Stimulated activated CD8-positive, alpha-beta memory T cell treated with anti-CD3 and anti-CD28 coated beads, Interleukin-2, amount 100 ng/mL, for 1 hour (primary cell): Measurements from ENCODE around the gene CLDN18.
A peak's percentile ranks its signal among the peaks of the same experiment; 100 is the strongest.

Experiments used
- DNase-seq, 2 donors: peaks; one replicate each; pipeline ENCODE4 v3.0.0-alpha.2; 2020; ENCODE audit warnings: low read depth in 2 of 2

CLDN18 gene

DNA sequence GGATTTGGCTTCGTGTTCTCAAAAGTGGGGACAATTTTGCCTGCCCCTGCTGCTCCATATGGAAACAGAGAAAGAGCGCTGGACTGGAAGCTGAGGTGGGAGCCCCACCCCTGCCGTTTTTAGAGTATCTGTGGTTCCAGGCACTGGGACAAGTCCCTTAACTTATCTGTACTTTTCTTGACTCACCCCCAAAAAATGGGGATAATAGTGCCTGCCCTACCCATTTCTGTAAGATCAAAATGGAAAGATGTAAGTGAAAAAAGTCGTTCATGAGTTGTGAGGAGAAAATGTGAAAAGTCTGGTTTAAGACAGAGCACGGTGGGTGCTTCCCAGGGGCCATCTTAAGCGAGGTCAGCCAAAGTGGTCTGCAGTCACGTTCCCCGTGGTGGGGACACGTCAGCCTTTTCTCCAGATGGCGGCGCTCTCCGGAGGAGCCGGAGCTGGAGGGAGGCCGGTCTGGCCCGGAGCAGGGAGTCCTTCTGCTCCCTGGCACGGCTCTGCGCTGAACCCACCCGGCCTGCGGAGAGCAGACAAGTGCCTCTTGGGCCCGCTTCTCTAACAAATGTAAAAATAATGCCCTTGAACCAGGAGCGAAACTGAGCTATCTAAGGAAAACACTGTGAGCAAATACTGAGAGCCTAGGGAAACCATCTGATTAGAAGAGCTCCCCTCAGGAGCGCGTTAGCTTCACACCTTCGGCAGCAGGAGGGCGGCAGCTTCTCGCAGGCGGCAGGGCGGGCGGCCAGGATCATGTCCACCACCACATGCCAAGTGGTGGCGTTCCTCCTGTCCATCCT lies at the start of gene CLDN18:
TSS of gene CLDN18 (plus strand) at position 690 of the 797 bp plus-strand sequence. CDS start at position 751, 61 bp downstream.
- no peak for DNase-seq

DNA sequence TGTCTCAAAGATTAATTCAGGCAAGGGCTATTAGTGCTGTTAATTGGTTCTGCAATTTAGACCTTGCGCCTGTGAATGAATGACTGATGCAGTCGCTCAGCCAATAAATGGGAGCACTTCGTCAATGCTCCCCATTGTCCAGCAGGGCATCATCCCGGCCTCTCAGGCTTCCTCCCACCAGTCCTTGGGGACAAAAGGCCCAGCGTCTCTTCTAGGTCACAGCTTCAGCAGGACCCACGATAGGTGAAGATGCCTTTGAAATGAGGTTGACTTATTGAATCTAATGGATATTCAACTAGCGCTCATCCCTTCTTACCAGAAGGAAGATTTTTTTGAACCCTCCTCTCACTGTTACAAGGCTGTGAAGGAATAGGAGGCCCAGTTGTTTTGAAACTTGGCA lies 47.7 kb upstream of the CLDN18 start:
- DNase-seq = no peak

DNA sequence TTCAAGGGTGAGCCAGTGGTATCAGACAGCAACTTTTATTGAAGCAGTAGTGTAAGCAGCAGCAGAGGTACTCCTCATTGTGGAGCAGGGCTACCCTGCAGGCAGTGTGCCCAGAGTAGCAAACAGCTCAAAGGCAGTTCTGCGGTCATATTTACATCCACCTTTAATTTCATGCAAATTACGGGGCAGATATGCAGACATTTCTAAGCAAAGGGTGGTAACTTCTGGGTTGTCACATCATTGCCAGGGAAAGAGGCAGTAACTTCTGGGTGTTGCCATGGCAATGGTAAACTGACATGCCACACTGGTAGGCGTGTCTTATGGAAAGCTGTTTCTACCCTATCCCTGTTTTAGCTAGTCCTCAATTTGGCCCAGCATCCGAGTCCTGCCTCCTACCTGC lies 46.5 kb upstream of the CLDN18 start:
- DNase-seq = no peak

DNA sequence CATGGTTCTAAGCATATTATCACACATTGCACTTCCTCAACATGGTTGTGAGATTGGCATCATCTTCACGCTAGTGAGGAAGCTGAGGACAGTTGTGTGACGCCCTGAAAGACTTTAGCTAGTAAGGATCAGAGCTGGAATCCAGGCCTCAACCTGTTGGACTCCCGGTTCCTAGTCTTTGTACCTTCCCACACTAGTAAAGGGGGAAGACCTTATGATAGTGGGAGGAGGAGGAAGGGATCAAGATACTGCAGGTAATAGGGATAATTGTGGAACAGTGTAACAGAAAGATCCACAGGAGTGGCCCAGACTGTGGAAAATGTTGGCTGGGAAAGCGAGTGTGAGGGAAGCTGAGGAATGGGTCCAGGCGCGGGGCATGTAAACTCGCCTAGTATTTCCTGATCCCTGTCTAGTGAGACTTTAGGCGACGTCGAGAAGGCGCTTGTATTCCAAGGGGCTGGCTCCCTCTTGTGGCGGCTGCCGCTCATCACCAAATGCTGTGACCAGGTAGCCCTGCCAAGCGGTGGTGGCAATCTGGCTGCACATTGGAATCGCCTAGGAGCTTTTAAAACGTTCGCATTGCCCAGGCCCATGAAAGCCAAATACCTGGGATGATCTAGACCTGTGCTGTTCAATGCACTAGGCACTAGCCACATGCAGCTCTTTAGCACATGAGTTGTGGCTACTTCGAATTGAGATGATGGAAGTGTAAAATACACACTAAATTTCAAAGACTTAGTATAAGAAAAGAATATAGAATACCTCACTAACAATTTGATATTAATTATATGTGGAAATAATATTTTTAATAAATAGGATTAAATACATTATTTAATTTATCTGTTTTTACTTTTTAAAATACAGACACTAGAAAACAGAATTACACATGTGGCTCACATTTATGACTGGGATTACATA lies 38.8 kb upstream of the CLDN18 start:
- peak in 1 of 2 donors; percentile 11 for DNase-seq

DNA sequence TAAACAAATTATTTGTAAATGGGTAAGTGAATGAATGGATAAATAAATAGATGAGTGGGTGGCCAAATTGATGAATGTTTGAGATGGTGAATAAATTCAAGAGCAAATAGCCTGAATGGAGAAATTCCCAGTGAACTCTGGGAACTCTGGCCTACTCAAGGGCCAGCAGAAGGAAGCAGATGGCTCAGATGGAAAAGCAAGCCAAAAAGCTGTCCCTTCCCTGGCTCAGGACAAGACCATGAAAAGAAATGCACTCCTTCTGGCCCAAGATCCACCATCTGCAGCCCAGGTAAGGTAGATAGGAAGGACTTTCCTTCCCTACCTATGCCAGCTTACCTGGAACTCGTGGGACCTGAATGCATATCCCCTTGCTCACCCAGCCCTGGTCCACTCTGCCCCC lies 37.6 kb upstream of the CLDN18 start:
- no peak for DNase-seq

DNA sequence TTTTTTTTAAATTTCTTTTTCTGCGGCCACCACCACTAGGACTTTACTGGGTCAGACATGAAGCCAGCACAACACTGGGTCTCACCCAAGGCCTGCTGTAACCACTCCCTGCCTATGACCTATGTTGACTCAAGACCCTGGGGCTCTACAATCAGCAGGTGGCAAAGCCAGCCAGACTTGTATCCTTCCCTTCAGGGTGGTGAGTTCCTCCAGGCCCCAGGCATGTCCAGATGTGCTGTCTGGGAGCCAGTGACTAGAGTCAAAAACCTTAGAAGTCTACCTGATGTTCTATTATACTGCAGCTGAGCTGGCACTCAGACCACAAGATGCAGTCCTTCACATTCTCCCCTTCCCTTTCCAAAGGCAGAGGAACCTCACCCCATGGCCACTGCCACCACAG lies 31.6 kb upstream of the CLDN18 start:
- DNase-seq = no peak

DNA sequence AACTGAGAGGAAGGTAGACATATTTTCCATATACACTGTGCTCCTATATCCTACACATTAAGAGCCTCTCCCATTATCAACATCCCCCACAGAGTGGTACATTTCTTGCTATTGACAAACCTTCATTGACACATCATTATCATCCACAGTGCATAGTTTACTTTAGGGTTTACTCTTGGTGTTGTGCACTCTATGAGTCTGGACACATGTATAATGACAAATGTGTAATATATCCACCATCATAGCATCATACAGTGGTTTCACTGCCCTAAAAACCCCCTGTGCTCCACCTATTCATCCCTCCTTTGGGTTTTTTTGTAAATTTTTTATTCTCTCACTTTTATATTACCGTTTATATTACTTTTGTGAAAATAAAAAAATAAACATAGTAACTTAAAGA lies 22.2 kb upstream of the CLDN18 start:
- no peak for DNase-seq

DNA sequence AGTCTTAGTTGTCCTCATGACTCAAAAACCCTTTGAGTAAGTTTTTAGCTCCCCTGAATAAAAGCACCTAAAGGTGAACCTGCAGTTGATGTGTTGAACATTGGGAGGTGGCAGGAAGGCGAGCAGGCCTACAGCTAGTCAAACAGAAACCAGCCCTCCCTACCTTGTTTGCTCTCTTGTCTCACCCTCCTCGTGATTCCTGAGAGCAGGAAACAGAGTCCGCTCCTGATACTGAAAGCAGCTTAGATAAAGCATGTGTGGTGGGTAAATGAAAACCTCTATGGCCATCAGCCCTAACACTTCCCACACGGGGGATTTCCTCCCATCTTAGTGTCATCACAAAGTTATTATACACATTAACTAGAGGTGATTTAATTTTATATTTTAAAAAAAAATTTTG lies 21.8 kb upstream of the CLDN18 start:
- no peak for DNase-seq

DNA sequence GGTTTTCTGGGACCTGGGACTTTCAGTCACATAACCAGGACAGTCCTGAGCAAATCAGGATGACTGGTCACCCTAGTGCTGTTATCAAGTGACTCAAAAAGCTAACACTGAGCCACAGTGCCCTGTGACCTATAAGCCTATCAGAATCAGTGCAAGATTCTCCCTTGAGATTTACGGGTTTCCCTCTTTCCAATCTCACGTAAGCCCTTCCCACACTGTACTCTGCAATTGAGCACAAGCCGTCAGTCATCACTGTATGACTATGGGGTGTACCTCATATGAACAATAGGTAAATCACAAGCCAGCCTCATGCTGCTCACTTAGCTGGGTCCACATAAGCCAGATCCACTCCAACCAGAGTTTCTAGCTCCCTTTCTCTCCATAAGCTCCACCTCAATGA lies 21.0 kb upstream of the CLDN18 start:
- no peak for DNase-seq

DNA sequence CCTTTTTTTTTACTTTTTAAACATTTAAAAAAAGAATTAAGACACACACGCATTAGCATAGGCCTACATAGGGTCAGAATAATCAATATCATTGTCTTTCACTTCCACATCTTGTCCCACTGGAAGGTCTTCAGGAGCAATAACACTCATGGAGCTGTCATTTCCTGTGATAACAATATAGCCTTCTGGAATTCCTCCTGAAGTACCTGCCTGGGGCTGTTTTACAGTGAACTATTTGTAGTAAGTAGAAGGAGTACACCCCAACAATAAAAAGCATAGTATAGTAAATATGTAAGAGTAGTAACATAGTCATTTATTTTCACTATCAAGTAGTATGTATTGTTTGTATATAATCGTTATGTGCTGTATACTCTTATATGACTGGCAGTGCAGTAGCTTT lies 19.5 kb upstream of the CLDN18 start:
- no peak for DNase-seq

DNA sequence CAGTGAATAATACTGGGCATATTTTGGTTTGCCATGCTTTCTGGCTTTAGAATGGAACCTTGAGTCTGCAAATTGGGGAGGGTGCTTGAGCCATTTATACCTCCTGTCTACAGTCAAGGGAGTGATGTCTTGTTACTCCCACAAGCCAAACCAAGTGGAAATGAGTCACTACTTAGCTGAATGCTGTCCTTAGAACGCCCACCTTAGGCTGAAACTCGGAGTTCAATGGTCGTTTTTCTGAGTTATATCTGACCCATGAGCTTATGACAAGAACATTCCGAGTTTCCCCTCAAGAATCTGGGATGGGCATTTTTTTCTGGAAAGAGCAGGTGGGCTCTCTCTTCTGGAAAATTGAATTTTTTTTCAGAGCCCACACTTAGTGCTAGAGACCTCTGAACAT lies 17.4 kb upstream of the CLDN18 start:
- no peak for DNase-seq

DNA sequence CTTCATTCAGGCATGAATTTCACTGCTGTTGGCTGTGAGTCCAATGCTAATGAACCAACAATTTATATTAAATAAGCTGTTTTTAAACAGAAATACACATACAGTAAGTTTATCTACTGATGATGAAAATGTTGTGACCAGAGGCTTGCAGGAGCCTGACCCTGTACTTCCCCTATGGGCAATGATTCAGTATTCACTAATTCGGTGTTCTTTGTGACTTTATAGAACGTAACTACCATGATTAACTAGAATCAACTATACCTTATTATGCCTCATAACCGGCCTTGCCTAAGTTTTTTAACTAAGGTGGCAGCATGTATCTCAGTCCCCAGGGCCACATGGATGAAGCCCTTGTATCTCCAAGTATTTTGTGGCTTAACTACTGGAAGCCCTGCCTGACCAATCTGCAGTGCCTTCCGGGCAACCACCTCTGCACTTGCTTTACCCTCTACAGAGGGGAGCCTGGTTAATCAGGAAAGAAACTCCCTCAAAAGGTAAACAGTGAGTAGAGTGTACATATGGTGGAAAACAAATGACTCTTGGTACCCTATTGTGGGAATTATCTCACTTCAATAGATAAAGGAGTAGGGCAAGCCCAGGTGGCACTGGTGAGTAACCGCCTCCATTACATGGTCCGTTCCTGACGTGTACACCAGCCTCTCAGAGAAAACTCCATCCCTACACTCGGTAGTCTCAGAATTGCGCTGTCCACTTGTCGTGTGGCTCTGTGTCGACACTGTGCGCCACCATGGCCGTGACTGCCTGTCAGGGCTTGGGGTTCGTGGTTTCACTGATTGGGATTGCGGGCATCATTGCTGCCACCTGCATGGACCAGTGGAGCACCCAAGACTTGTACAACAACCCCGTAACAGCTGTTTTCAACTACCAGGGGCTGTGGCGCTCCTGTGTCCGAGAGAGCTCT lies 11.6 kb upstream of the CLDN18 start:
- DNase-seq = no peak

DNA sequence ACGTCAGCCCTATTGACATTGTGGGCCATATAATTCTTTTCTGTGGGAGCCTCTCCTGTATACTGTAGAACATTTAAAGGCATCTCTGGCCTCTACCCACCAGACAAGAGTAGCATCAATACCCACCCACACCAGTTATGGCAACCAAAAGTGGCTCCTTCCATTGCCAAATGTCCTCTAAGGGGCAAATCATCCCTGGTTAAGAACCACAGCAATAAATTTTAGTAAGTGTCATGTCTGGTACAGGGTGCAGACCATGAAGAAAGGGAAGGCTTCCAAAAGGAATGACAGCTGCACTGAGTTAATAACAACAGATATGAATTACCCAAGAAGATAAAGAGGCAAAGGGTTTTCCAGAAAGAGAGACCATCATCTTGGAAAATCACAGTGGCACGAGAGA lies 6.9 kb upstream of the CLDN18 start:
- DNase-seq = no peak

DNA sequence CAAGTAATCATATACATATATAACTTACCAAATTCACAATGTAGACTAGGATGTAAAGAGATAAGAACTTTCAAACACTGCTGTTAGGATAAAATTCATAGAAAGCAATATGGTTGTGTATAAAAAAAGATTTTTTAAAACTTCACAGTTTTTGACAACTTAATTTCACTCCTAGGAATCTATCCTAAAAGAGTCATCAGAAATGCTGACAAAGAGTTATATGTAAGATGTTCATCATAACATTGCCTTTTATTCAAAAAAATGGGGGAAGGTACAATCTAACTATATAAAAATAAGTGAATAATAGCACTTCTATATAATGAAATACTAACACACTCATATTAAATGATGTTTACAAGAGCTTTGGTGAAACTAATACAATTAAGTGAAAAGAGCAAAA lies 4.3 kb upstream of the CLDN18 start:
- DNase-seq = no peak

DNA sequence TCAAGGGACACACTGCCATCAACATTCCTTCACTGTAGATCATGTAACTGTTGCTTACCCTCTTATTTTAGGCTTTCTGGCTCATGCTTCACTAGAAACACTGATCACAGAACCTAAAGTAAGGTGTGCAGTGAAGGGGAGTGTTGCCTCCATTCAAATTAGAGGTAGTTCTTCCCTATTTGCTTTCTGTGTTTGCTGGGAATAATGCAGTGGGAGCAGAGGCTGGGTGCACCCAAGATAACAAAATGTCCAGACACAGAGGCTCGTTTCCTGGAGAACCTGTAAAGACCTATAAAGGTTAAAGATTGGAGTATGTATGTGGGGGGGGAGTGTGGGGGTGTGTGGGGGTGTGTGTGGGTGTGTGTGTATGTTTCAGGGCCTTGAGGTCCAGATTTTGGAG lies 2.1 kb upstream of the CLDN18 start:
- no peak for DNase-seq

DNA sequence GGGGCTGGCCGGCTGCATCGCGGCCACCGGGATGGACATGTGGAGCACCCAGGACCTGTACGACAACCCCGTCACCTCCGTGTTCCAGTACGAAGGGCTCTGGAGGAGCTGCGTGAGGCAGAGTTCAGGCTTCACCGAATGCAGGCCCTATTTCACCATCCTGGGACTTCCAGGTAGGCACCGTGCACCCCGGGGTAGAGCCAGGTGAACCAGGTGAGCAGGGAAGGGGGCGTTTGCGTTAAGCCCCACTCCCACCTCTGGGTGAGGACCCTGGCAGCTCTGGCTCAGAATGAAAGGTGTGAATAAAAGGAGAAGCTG lies 267 bp downstream of the CLDN18 start:
- DNase-seq = no peak

DNA sequence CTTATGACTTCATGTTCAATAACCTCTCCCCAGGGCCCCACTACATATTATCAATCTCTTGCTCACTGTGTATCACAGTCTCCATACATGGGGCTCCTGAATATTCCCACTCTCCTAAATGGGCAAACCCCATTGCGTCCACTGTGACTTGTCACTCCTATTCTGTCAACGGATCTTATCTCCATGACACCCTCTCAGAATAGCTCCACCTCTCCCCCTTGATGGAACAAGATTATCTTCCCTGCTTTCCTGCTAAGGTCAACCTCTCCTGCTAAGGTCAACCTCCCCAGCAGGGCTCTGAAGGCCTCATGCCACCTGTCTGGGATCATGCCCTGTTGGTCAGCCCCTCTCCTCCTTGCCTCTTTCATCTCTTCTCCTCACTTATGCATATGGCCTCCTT lies 1.8 kb downstream of the CLDN18 start:
- DNase-seq = no peak

DNA sequence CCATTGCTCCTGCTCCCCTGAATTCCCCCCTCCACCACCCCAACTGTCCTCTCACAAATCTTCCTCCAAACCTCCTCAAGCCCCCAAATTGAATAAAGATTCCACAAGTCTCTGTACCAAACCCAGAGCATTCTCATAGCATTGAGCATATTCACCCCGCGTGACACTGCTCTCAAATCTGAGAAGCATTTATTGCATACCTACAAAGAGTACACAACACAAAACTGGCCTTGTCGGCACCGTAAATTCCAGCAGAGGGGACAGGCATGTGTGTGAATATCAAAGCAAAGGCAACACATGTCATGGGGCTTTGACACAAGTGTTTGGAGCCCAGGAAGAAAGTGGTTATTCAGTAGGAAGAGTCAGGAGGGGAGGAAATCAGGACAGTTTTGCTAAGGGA lies 2.6 kb downstream of the CLDN18 start:
- DNase-seq = no peak

DNA sequence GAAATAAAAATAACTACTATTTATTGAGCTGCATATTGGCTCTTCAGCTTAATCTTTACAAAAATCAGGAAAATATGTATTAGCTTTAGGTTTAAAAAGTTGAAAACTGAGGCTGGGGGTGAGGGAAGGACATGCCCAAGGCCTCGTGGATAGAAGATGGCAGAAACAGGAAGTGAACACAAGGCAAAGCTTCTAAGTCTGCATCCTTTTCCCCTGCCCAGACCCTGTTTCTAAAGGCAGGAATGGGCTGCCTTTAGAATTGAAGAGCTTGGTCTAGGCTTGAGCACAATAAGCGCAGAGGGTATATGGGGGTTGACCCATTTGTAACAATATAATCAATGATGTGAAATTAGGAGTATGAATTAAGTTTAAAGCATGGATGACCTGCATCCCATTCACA lies 6.1 kb downstream of the CLDN18 start:
- no peak for DNase-seq

DNA sequence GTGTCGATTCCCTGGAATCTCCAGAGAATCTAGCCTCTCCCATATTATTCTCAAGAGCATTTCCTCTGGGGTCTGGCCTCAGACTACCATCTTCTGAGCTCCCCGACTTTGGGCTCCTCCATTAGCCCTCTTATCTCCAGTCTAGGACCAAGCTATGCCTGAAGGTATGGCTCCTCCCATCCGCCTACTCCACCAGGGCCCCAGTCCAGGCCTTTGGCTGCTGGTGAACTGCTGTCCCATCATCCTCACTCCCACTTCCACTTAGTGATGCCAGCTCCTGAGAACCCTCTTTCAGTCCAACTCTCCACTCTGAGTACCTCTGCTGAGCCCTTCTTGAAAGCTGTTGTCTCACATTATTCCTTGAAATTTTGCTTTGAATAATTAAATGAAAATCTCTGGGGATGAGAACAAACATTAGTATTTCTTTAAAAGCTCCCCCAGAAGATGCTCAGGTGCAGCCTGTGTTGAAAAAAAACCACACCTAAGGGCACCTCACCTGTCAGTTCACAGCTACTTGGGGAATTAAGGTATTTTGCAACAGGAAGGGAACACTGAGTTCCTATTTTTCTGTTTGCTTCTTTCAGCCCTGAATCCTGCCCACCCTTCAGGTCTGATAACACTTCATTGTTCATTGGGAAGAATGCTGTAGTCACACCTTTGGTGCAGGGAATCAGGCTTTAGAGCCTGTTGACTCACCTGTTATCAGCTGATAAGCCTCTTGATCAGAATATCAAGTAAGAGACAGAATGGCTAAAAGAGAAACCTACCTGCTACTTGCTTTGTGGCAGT lies 9.5 kb downstream of the CLDN18 start:
- no peak for DNase-seq

DNA sequence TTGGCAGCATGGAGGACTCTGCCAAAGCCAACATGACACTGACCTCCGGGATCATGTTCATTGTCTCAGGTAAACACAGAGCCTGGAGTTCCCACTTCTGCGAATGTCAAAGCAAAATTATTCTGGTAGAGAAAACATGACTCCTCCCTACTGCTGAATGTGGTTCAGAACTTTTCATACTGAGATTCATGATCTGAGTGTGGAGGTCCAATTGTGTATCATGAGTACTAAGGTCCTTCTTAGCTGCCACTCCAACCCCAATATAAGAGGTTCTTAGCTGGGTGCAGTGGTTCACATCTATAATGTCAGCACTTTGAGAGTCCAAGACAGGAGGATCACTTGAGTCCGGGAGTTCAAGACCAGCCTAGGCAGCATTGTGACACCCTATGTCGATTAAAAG lies 13.8 kb downstream of the CLDN18 start:
- no peak for DNase-seq
